Ectodermal cell (in vitro differentiated cells): ENCODE results near the gene TMEM135.

ENCODE experiments used
- H3K27ac ChIP-seq: 2 replicates; pipeline ENCODE4 v1.7.0; 2013; ENCODE audit warnings: mild to moderate bottlenecking, low read depth, low read length; ENCODE audit not compliant: insufficient read depth, poor library complexity, severe bottlenecking
- H3K27me3 ChIP-seq: 2 replicates; pipeline ENCODE4 v1.7.0; 2013; ENCODE audit warnings: mild to moderate bottlenecking, low read length; ENCODE audit not compliant: insufficient read depth, control insufficient read depth, poor library complexity, severe bottlenecking
- H3K36me3 ChIP-seq: one replicate; pipeline ENCODE4 v1.7.0; 2013; ENCODE audit warnings: low read length; ENCODE audit not compliant: control insufficient read depth, insufficient read depth
- H3K4me1 ChIP-seq: one replicate; pipeline ENCODE4 v1.7.0; 2013; ENCODE audit warnings: low read length; ENCODE audit not compliant: control insufficient read depth, insufficient read depth
- H3K4me3 ChIP-seq: 2 replicates; pipeline ENCODE4 v1.7.0; 2013; ENCODE audit warnings: low read depth, low read length, control low read depth; ENCODE audit not compliant: insufficient read depth
- H3K9me3 ChIP-seq: 2 replicates; pipeline ENCODE4 v1.7.0; 2013; ENCODE audit warnings: mild to moderate bottlenecking, low read length, moderate library complexity; ENCODE audit not compliant: control insufficient read depth
- WGBS, 2 experiments: methylation state at CpG; one replicate each; pipeline ENCODE4 v1.1.7; 2013; ENCODE audit warnings: missing lambda C conversion rate in 2 of 2; 5-methylcytosine and 5-hydroxymethylcytosine counted together

TMEM135 gene

GRCh38 chr11:87072787-87073186 is 35.1 kb downstream of the TMEM135 start:
- H3K9me3 ChIP-seq = no peaks in the 10 kb centered on the region
- H3K4me3 ChIP-seq = no peak overlapping the region
- no peak overlapping the region for H3K27ac ChIP-seq
- 60 to 62% methylated on average over 3 of the region's 3 CpGs for WGBS, 2 experiments
- H3K27me3 ChIP-seq = no peaks in the 10 kb centered on the region
- H3K4me1 ChIP-seq = no peaks in the 10 kb centered on the region
- no peaks in the 10 kb centered on the region for H3K36me3 ChIP-seq

- H3K27me3 ChIP-seq = peaks cover 18% of the 10 kb centered on the region
- peaks cover under 1% of the 10 kb centered on the region for H3K4me1 ChIP-seq
- H3K4me3 ChIP-seq = no peak overlapping the region
- H3K27ac ChIP-seq = no peak overlapping the region
- H3K36me3 ChIP-seq = no peaks in the 10 kb centered on the region
- WGBS, 2 experiments = 61 to 64% methylated on average over 3 of the region's 3 CpGs
- H3K9me3 ChIP-seq = no peaks in the 10 kb centered on the region
Measured at GRCh38 chr11:87076260-87076783, 38.6 kb downstream of the TMEM135 start.

GRCh38 chr11:87076874-87077429 is 39.2 kb downstream of the TMEM135 start:
- peaks cover 25% of the 10 kb centered on the region for H3K27me3 ChIP-seq
- no peaks in the 10 kb centered on the region for H3K9me3 ChIP-seq
- H3K4me3 ChIP-seq = no peak overlapping the region
- H3K27ac ChIP-seq = no peak overlapping the region
- no peaks in the 10 kb centered on the region for H3K36me3 ChIP-seq
- peaks cover 4% of the 10 kb centered on the region for H3K4me1 ChIP-seq
- WGBS, 2 experiments = 94 to 100% methylated on average over 1 to 2 of the region's 3 CpGs

GRCh38 chr11:87081358-87081757 is 43.6 kb downstream of the TMEM135 start:
- no peak overlapping the region for H3K4me3 ChIP-seq

GRCh38 chr11:87082590-87082989 is 44.9 kb downstream of the TMEM135 start:
- peaks cover 53% of the 10 kb centered on the region for H3K27me3 ChIP-seq
- H3K36me3 ChIP-seq = no peaks in the 10 kb centered on the region
- 29 to 36% methylated on average over 3 of the region's 3 CpGs for WGBS, 2 experiments
- H3K27ac ChIP-seq = no peak overlapping the region
- no peaks in the 10 kb centered on the region for H3K9me3 ChIP-seq
- peaks cover 11% of the 10 kb centered on the region for H3K4me1 ChIP-seq
- H3K4me3 ChIP-seq = no peak overlapping the region

More at GRCh38 chr11:87081358-87081757, 43.6 kb downstream of the TMEM135 start:
- WGBS, 2 experiments = 84 to 88% methylated on average over 2 of the region's 3 CpGs
- Histone ChIP-seq H3K9me3 (no peaks in the 10 kb centered on the region), H3K27me3 (peaks cover 53% of the 10 kb centered on the region), H3K36me3 (no peaks in the 10 kb centered on the region), H3K27ac (no peak overlapping the region), H3K4me1 (peaks cover 11% of the 10 kb centered on the region)

- Histone ChIP-seq H3K27ac (no peak overlapping the region), H3K36me3 (no peaks in the 10 kb centered on the region), H3K9me3 (no peaks in the 10 kb centered on the region), H3K27me3 (peaks cover 53% of the 10 kb centered on the region), H3K4me3 (no peak overlapping the region), H3K4me1 (peaks cover 11% of the 10 kb centered on the region)
- 0 to 4% methylated on average over 2 of the region's 2 CpGs for WGBS, 2 experiments
Measured at GRCh38 chr11:87083029-87083428, 45.3 kb downstream of the TMEM135 start.

GRCh38 chr11:87092159-87092558 is 54.4 kb downstream of the TMEM135 start:
- H3K27ac ChIP-seq = no peak overlapping the region
- no peak overlapping the region for H3K4me3 ChIP-seq
- no peaks in the 10 kb centered on the region for H3K27me3 ChIP-seq
- 95 to 97% methylated on average over 2 of the region's 2 CpGs for WGBS, 2 experiments
- H3K36me3 ChIP-seq = no peaks in the 10 kb centered on the region
- H3K4me1 ChIP-seq = no peaks in the 10 kb centered on the region
- no peaks in the 10 kb centered on the region for H3K9me3 ChIP-seq

GRCh38 chr11:87092567-87092966 is 54.8 kb downstream of the TMEM135 start:
- Histone ChIP-seq H3K36me3 (no peaks in the 10 kb centered on the region), H3K9me3 (no peaks in the 10 kb centered on the region), H3K27ac (no peak overlapping the region), H3K4me3 (no peak overlapping the region), H3K27me3 (no peaks in the 10 kb centered on the region), H3K4me1 (no peaks in the 10 kb centered on the region)

GRCh38 chr11:87097582-87097981 is 59.8 kb downstream of the TMEM135 start:
- Histone ChIP-seq H3K27ac (no peak overlapping the region), H3K4me3 (no peak overlapping the region), H3K9me3 (no peaks in the 10 kb centered on the region), H3K4me1 (no peaks in the 10 kb centered on the region), H3K27me3 (no peaks in the 10 kb centered on the region), H3K36me3 (no peaks in the 10 kb centered on the region)
- WGBS, 2 experiments = 59 to 64% methylated on average over 2 to 3 of the region's 3 CpGs

- Histone ChIP-seq H3K27me3 (no peaks in the 10 kb centered on the region), H3K4me1 (no peaks in the 10 kb centered on the region), H3K9me3 (no peaks in the 10 kb centered on the region), H3K4me3 (no peak overlapping the region), H3K27ac (no peak overlapping the region), H3K36me3 (no peaks in the 10 kb centered on the region)
- WGBS, 2 experiments = 96 to 99% methylated on average over 3 of the region's 4 CpGs
Measured at GRCh38 chr11:87101956-87102580, 64.3 kb downstream of the TMEM135 start.
